ENCODE data around the gene ADAP1.

- no peak for TF ChIP-seq CTCF (IDR thresholded peaks at IDR 0.05; ENCODE audit: insufficient read depth, low read length, poor library complexity, severe bottlenecking)
- TF ChIP-seq EZH2phosphoT487 (conservative IDR thresholded peaks at IDR 0.05; ENCODE audit: low read length) = no peak
Measured at GRCh38 chr7:918118-918425, 36.4 kb downstream of the ADAP1 start.
